ENCODE data around the gene S100A7. TPM values are rescaled to one million over a fixed set of nuclear protein-coding genes. Genes with fewer than 3 reads are reported as not detected.
A peak's percentile ranks its signal among the peaks of the same experiment; 100 is the strongest.

S100A7 gene
- polyA plus RNA-seq (ENCODE audit: low read depth in 6 of 6), result not detected

DNA sequence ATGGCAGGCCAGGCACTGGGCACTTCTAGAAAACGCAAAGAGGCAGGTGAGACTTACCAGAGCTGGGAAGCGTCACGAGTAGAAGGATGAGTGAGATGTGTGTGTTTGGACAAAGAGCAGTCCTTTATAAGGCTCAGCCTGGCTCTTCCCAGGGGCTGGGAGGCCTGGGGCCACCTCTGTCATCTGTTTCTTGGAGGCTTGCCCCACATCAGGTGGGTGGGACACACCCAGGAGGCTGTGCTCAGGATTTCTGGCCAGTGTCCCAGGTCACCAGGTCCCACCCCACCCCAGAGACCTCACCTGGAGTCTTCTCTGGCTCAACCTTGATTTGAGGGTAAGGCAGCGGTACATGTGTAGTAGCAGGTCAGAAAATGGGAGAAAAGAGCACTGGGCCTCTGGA lies at the start of gene S100A7:
TSS of gene S100A7 (minus strand) at position 101 of the 400 bp plus-strand sequence. CDS start 1,638 bp downstream, outside the sequence.
- peaks cover 47 to 58% (median 51%) of the 10 kb centered on the region in 3 donors for H3K27me3 Mint-ChIP-seq
- H3K4me3 Mint-ChIP-seq, result no peak within 1 kb of the TSS
- no peak for DNase-seq
- no peaks in the 10 kb centered on the region for H3K36me3 Mint-ChIP-seq
- peak within 1 kb of the TSS in 1 of 6 donors; percentile 69 for H3K27ac Mint-ChIP-seq
- peaks cover 0 to under 1% (median 0%) of the 10 kb centered on the region in 3 donors for H3K4me1 Mint-ChIP-seq
- no peak for ATAC-seq (ENCODE audit: low read depth in 2 of 2)
- H3K9me3 Mint-ChIP-seq, result no peaks in the 10 kb centered on the region

DNA sequence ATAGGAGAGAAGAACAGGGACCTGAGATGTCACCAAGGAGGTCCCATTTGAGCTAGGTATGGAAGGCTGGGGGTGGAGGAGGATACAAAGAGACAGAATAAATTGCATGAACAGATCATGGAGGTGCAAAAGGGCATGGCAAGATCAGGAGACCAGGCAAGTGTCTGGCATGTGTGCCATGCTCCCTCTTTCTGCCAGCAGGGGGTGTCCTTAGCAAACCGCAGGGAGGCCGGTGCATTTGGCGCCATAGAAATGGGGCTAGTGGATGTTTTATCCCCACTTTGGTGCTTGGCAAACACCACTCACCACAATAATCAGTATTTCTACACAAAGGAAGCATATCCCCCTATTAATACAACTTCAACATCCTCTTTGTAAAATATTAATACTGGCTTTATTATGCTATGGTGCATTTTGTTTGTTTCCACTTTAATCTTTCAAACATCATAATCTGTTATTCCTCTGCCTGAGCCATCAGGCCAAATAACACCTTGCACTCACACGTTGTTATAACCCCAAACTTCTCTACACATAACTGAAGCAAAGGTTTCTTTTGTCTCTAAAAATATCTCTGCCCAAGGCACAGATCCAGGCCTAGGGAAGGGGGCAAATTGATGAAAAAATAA lies 49.4 kb upstream of the S100A7 start:
- DNase-seq (peak; percentile 19), ATAC-seq (ENCODE audit: low read depth in 2 of 2) (peak; percentile 55 to 71)
- H3K27ac Mint-ChIP-seq, result no peak overlapping the region
- no peak overlapping the region for H3K4me3 Mint-ChIP-seq
- H3K27me3 Mint-ChIP-seq, result no peaks in the 10 kb centered on the region
- H3K9me3 Mint-ChIP-seq, result no peaks in the 10 kb centered on the region
- H3K4me1 Mint-ChIP-seq, result peaks cover 0 to 6% (median 4%) of the 10 kb centered on the region in 3 donors
- no peaks in the 10 kb centered on the region for H3K36me3 Mint-ChIP-seq

DNA sequence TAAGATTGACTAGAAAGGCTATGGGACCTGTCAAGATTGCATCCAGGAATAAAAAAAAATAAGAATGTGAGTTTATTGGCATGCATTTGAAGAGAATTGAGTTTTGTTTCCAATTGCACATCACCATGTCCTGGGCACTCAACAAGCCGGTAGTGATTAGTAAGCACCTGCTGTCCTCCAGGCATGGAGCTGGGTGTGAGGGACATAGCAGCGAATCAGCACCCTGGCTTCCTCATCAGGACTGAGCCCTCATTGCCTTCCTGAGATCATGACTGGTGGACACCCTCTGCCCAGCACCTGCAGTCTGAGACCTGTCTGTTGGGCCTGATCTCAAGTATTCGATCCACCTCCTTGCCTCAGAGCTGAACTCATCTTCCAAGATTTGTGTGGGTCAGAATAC lies 48.6 kb upstream of the S100A7 start:
- Mint-ChIP-seq H3K4me3 (no peak overlapping the region), H3K36me3 (no peaks in the 10 kb centered on the region), H3K9me3 (no peaks in the 10 kb centered on the region), H3K27me3 (no peaks in the 10 kb centered on the region), H3K27ac (no peak overlapping the region), H3K4me1 (peaks cover 0 to 6% (median 4%) of the 10 kb centered on the region in 3 donors)
- no peak for DNase-seq
- ATAC-seq (ENCODE audit: low read depth in 2 of 2), result no peak

DNA sequence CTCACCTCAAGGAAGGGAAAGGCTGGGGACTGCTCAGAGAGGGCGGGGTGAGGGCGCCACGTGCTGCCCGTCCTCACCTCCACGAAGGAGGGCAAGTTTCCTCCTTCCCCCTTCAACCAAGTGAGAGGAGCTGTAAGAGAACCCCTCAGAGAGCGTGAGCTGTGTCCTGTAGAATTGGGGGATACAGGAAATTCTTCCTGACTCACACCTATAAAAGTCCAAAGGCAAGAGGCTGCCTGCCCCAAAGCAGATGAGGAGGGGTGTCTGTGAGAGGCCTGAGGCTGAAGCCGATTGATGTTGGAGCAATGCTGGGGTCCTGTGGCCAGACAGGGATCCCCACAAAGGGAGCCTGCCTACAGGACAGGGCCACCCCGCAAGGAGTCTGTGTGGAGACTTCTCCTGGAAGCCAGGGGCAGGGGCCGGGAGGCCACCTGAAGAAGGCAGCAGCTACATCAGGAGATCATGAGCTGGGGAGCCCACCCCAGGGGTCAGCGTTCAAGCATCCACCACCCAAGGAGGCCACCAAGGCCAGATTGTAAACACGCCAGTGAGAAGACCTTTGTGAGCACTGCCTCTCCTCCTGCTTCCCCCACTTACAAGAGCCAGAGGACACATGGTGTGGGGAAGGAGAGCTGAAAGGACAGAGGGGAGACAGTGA lies 47.6 kb upstream of the S100A7 start:
- H3K4me3 Mint-ChIP-seq, result no peak overlapping the region
- H3K36me3 Mint-ChIP-seq, result no peaks in the 10 kb centered on the region
- peaks cover 0 to 6% (median 4%) of the 10 kb centered on the region in 3 donors for H3K4me1 Mint-ChIP-seq
- ATAC-seq (ENCODE audit: low read depth in 2 of 2) (no peak), DNase-seq (no peak)
- no peaks in the 10 kb centered on the region for H3K27me3 Mint-ChIP-seq
- no peaks in the 10 kb centered on the region for H3K9me3 Mint-ChIP-seq
- no peak overlapping the region for H3K27ac Mint-ChIP-seq

DNA sequence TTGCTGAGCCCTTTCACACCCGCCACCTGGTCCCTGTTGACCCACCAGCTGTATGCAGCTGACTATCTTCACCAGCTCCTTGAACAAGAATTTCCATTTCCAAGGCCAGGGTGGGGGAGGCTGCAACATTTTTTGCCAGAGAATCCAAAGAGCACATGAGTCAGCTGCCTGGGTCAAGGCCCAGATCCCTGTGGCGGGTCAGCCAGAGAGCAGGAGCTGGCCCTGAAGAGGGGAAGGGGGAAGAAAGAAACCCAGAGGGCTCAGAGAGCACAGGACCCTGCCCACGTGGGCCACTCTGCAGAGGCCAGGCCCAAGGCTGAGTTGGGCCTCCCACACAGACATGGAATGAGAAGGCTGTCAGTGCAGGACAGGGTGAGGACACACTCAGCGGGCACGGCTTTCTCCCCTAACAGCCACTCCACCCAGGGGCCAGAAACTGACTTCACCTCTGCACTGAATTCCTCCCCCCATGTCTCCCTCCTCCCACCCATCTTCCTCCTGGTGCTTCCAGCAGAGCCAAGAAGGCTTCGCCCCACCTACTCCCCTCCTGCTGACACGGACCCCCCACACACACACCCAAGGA lies 46.5 kb upstream of the S100A7 start:
- Mint-ChIP-seq H3K27ac (peak overlapping the region in 1 of 6 donors; percentile 49), H3K4me1 (peaks cover 0 to 6% (median 4%) of the 10 kb centered on the region in 3 donors), H3K36me3 (no peaks in the 10 kb centered on the region), H3K4me3 (no peak overlapping the region), H3K27me3 (no peaks in the 10 kb centered on the region), H3K9me3 (no peaks in the 10 kb centered on the region)
- DNase-seq (no peak), ATAC-seq (ENCODE audit: low read depth in 2 of 2) (no peak)

DNA sequence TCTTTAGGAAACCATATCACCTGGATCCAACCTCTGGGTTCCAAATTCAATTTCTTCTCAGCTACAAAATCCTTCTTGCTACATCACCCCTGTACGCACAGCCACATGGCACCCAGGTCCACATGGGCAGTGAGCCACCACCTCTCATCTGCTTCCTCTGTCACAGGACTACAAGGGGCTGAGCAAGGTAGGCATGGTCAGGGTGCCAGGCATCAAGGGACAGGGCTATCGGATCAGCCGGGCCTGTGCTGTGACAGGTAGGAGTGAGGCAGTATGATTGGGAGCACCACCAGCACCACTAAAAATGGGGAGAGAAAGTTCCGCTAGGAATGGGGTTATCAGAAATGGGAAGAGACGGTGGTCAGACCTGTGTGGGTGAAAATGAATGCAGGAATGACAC lies 45.9 kb upstream of the S100A7 start:
- DNase-seq (no peak), ATAC-seq (ENCODE audit: low read depth in 2 of 2) (no peak)
- no peaks in the 10 kb centered on the region for H3K36me3 Mint-ChIP-seq
- H3K4me1 Mint-ChIP-seq, result peaks cover 0 to 6% (median 4%) of the 10 kb centered on the region in 3 donors
- no peaks in the 10 kb centered on the region for H3K27me3 Mint-ChIP-seq
- H3K9me3 Mint-ChIP-seq, result no peaks in the 10 kb centered on the region
- H3K4me3 Mint-ChIP-seq, result no peak overlapping the region
- no peak overlapping the region for H3K27ac Mint-ChIP-seq

DNA sequence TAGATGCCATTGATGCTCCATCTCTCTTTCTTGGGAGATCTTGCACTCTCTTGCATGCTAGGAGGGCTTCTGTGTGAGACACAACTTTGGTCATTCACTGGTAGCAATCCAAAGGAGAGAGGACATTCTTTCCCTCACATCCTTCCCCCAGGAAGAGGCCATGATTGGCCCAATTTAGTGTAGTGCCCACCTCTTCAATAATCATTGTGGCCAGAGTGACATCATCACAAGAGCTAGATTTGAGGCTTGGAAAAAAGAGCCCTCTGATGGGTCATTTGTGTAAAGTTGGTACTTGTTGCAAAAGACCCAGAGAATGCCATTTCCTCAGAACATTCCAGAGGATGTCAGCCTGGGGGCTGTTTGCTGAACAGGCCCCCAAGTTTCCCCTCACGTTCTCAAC lies 45.1 kb upstream of the S100A7 start:
- H3K36me3 Mint-ChIP-seq, result no peaks in the 10 kb centered on the region
- H3K27me3 Mint-ChIP-seq, result peaks cover 0 to 6% (median 0%) of the 10 kb centered on the region in 3 donors
- H3K4me3 Mint-ChIP-seq, result no peak overlapping the region
- ATAC-seq (ENCODE audit: low read depth in 2 of 2) (no peak), DNase-seq (no peak)
- no peaks in the 10 kb centered on the region for H3K4me1 Mint-ChIP-seq
- peaks cover 0 to 2% (median 0%) of the 10 kb centered on the region in 7 donors for H3K9me3 Mint-ChIP-seq
- H3K27ac Mint-ChIP-seq, result no peak overlapping the region

DNA sequence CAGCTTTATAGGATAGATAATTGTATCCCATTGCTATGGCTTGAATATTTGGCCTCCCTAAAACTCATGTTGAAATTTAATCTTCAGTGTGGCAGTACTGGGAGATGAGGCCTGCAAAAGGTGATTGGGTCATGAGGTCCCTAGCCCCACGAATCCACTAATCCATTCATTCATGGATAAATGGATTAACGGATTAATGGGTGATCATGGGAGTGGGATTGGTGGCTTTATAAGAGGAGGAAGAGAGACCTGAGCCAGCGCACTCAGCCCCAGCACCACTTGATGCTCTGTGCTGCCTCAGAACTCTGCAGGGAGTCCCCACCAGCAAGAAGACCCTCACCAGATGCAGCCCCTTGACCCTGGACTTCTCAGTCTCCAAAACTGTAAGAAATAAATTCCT lies 43.3 kb upstream of the S100A7 start:
- Mint-ChIP-seq H3K27ac (peak overlapping the region in 1 of 6 donors; percentile 33), H3K4me3 (peak overlapping the region in 1 of 8 donors; percentile 52), H3K27me3 (peaks cover 5 to 22% (median 11%) of the 10 kb centered on the region in 3 donors), H3K36me3 (no peaks in the 10 kb centered on the region), H3K4me1 (no peaks in the 10 kb centered on the region), H3K9me3 (peaks cover 0 to 2% (median 0%) of the 10 kb centered on the region in 7 donors)
- DNase-seq (no peak), ATAC-seq (ENCODE audit: low read depth in 2 of 2) (no peak)

DNA sequence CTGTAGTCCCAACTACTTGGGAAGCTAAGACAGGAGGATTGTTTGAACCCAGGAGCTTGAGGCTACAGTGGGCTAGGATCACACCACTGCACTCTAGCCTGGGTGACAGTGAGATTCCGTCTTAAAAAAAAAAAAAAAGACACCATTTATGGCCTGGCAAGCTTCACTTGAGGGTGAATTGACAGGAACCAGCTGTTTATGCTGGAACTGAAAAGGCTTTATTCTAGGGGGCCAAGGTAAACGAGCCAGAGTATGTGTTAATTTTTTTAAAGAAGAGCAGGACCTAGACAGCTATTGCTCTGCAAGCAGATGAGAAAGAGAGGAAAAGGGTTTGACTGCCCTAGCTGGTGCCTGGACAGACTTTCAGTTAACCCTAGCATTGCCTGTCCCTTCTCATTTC lies 38.3 kb upstream of the S100A7 start:
- Mint-ChIP-seq H3K4me1 (peaks cover 10 to 12% (median 12%) of the 10 kb centered on the region in 3 donors), H3K36me3 (no peaks in the 10 kb centered on the region), H3K27me3 (peaks cover 15 to 32% (median 23%) of the 10 kb centered on the region in 3 donors), H3K9me3 (peaks cover 0 to 2% (median 0%) of the 10 kb centered on the region in 7 donors), H3K4me3 (no peak overlapping the region), H3K27ac (no peak overlapping the region)
- DNase-seq, result no peak
- ATAC-seq (ENCODE audit: low read depth in 2 of 2), result no peak

DNA sequence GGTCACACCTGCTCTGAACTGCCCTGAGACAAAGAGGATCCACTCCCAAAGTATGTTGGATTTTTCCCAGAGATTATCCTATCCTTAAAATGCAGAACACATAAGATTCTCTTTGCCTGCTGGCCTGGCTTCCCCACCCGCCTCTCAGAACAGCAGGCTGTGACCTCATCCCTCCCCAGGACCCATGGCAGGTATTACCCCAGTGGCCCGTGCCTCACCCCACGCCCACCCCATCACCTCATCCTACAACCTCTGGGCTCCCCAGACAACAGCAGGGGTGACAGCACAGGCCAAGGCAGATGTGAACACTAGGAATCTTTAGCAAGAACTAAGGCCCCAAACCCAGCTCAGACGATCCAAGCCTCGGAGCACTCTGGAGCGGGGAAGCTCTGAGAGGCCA lies 35.1 kb upstream of the S100A7 start:
- no peaks in the 10 kb centered on the region for H3K36me3 Mint-ChIP-seq
- H3K4me3 Mint-ChIP-seq, result peak overlapping the region in 1 of 8 donors; percentile 28
- H3K9me3 Mint-ChIP-seq, result no peaks in the 10 kb centered on the region
- peaks cover 10 to 16% (median 12%) of the 10 kb centered on the region in 3 donors for H3K4me1 Mint-ChIP-seq
- peak overlapping the region in 5 of 6 donors; percentile 40 to 75 (median 48) for H3K27ac Mint-ChIP-seq
- ATAC-seq (ENCODE audit: low read depth in 2 of 2), result peak in 1 of 2 donors; percentile 10
- peaks cover 23 to 49% (median 31%) of the 10 kb centered on the region in 3 donors for H3K27me3 Mint-ChIP-seq
- DNase-seq, result no peak

DNA sequence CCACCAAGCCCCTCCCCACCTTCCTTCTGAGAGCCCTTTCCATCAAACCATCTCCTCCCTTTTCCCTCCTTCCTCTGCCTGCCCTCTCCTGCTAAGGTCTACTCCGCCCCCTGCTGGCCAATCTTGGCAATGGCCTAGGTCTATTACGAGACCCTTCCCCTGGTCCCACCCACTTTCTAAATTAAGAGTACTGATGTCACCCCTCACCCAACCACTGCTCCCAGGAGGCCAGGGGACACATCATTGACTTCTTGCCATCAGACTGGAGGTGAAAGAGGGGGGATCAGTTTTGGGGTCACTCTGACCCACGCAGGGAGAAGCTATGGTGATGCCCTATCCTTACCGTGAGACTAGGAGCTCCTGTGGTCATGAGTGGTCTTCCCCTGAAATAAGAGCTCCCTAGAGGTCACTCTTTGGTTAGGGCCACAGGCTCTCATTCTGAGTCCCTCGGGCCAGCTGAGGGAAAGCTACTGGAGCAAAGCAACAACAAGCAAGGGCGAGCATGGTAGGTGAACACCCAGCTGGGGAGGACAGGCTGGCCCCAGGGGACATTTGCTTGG lies 34.6 kb upstream of the S100A7 start:
- peak; percentile 88 to 92 for ATAC-seq (ENCODE audit: low read depth in 2 of 2)
- H3K27ac Mint-ChIP-seq, result peak overlapping the region in 4 of 6 donors; percentile 11 to 73 (median 32)
- peak; percentile 69 for DNase-seq
- peaks cover 10 to 16% (median 12%) of the 10 kb centered on the region in 3 donors for H3K4me1 Mint-ChIP-seq
- H3K36me3 Mint-ChIP-seq, result no peaks in the 10 kb centered on the region
- peak overlapping the region in 2 of 8 donors; percentile 0 to 50 for H3K4me3 Mint-ChIP-seq
- peaks cover 21 to 50% (median 33%) of the 10 kb centered on the region in 3 donors for H3K27me3 Mint-ChIP-seq
- H3K9me3 Mint-ChIP-seq, result no peaks in the 10 kb centered on the region

DNA sequence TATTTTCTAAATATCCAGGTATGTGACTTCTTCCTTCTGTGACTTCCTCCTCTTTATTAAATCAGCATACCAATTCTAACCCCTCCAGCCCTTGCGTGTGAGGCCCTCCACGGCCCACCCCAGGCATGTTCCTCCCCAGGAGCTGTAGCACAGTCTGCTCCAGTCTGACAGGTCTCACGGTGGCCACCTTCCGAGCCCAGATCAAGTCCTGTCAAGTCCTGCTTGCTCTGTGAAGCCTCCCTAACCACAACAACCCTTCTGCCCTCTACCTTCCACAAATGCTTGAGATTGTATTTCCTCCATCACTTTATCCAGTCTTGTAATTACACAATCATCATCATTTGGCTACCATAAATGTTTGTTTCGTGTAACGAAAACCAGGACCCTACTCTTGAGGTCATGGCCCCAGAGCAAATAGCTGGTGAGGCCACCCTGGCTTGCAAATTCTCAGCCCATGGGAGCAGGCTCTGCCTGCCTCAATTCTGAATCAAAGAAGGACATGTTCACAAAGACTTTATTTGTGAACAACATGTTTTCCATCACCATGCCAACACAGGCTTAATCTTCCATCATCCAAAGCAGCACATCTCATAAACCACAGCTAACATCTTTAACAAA lies 33.0 kb upstream of the S100A7 start:
- Mint-ChIP-seq H3K36me3 (no peaks in the 10 kb centered on the region), H3K27me3 (peaks cover 12 to 37% (median 33%) of the 10 kb centered on the region in 3 donors), H3K4me3 (peak overlapping the region in 1 of 8 donors; percentile 26), H3K4me1 (peaks cover 10 to 16% (median 12%) of the 10 kb centered on the region in 3 donors), H3K27ac (peak overlapping the region in 1 of 6 donors; percentile 24), H3K9me3 (no peaks in the 10 kb centered on the region)
- no peak for DNase-seq
- no peak for ATAC-seq (ENCODE audit: low read depth in 2 of 2)

Measured in naive B cell (primary cell).